HCT116 (cell line): Measurements from ENCODE around the gene LRBA. TPM values are rescaled to one million over a fixed set of nuclear protein-coding genes. Genes with fewer than 3 reads are reported as not detected.
A peak's percentile ranks its signal among the peaks of the same experiment; 100 is the strongest.

Experiments used
- ATAC-seq: fragments of 200-7000 bp; cut with Tn5 transposase; 2 replicates; pipeline ENCODE4 v1.9.1; 2020; ENCODE audit warnings: mild to moderate bottlenecking, moderate library complexity
- BruUV-seq: library from RNA; stranded (reverse); fragments of 400-500 nt; replicated peaks from 2 replicates; lab custom pipeline; 2021; lab: Mats Ljungman, UMichigan
- CTCF ChIA-PET: fragments of 300-600 bp; sonication (Branson Sonifier 250); formaldehyde crosslinking; loops from one replicate; lab custom pipeline; 2021; ENCODE audit warnings: antibody characterized with exemption; lab: Charles Lee
- POLR2A ChIA-PET: fragments of 300-600, 350-600 bp; sonication (Branson Sonifier 250); formaldehyde crosslinking; loops from one replicate; lab custom pipeline; 2021; ENCODE audit warnings: antibody characterized with exemption; lab: Charles Lee
- RAD21 ChIA-PET, 2 experiments: fragments of 300-600 bp; sonication (Branson Sonifier 250); formaldehyde crosslinking; loops; one replicate each; lab custom pipeline; 2023; ENCODE audit warnings: low total read pairs in 2 of 2; ENCODE audit not compliant: uncharacterized antibody in 2 of 2, unreplicated experiment in 2 of 2, low non-redundant PET in 1 of 2; lab: Charles Lee
- DNase-seq: peaks from one replicate; pipeline ENCODE4 v3.0.0-alpha.2; 2010; ENCODE audit warnings: low read depth, low spot score
- H2AFZ ChIP-seq: fragments of 200-600 bp; shearing (Covaris generic), sonication (generic); 2 replicates; pipeline ENCODE4 v1.6.1; 2017; ENCODE audit warnings: low read depth, mixed run types, mixed read lengths, antibody characterized with exemption, low read length; ENCODE audit not compliant: poor library complexity, severe bottlenecking
- H3K27ac ChIP-seq: 2 replicates; pipeline ENCODE4 v1.5.1; 2012; ENCODE audit warnings: low read depth, low read length
- H3K27me3 ChIP-seq: fragments of 200-600 bp; sonication (generic); 2 replicates; pipeline ENCODE4 v1.6.1; 2016; ENCODE audit warnings: mixed run types, low read length, mixed read lengths; ENCODE audit not compliant: insufficient read depth
- H3K36me3 ChIP-seq, 2 experiments: fragments of 200-500 bp in 1 of 2; fragments of 200-600 bp in 1 of 2; sonication (Bioruptor generic) in 1 of 2; sonication (generic) in 1 of 2; 2 replicates each; pipeline versions ENCODE4 v1.5.1 to v1.6.1; 2014 to 2016; ENCODE audit warnings: low read length in 2 of 2, inconsistent platforms in 1 of 2, mixed read lengths in 1 of 2, mixed run types in 1 of 2; ENCODE audit not compliant: insufficient read depth in 2 of 2, control insufficient read depth in 1 of 2
- H3K4me1 ChIP-seq, 2 experiments: fragments of 200-600 bp in 1 of 2; sonication (generic) in 1 of 2; 2 replicates each; pipeline versions ENCODE4 v1.5.1 to v1.6.1; 2012 to 2017; ENCODE audit warnings: low read length in 2 of 2, inconsistent platforms in 1 of 2, mild to moderate bottlenecking in 1 of 2, mixed read lengths in 1 of 2, mixed run types in 1 of 2, moderate library complexity in 1 of 2; ENCODE audit not compliant: insufficient read depth in 2 of 2, control insufficient read depth in 1 of 2
- H3K4me2 ChIP-seq: fragments of 200-600 bp; sonication (generic); 2 replicates; pipeline ENCODE4 v1.6.1; 2017; ENCODE audit warnings: mixed run types, low read length, mixed read lengths
- H3K4me3 ChIP-seq, 2 experiments: fragments of 200-600 bp in 1 of 2; sonication (generic) in 1 of 2; replicated peaks in 1 of 2; 2 replicates each; pipeline ENCODE4 v1.5.1; 2011 to 2016; ENCODE audit warnings: low read length in 2 of 2, control low read depth in 1 of 2, low read depth in 1 of 2, mild to moderate bottlenecking in 1 of 2, mixed read lengths in 1 of 2, mixed run types in 1 of 2
- H3K79me2 ChIP-seq: fragments of 200-600 bp; sonication (generic); 2 replicates; pipeline ENCODE4 v1.6.1; 2017; ENCODE audit warnings: mild to moderate bottlenecking, mixed run types, low read length, moderate library complexity, mixed read lengths; ENCODE audit not compliant: insufficient read depth
- H3K9ac ChIP-seq: fragments of 200-600 bp; sonication (generic); 2 replicates; pipeline ENCODE4 v1.6.1; 2016; ENCODE audit warnings: low read length, mixed read lengths
- H3K9me2 ChIP-seq: fragments of 200-600 bp; sonication (generic), shearing (Covaris generic); 2 replicates; pipeline ENCODE4 v1.6.1; 2017; ENCODE audit warnings: mixed run types, mild to moderate bottlenecking, moderate library complexity; ENCODE audit not compliant: insufficient read depth
- H3K9me3 ChIP-seq, 2 experiments: fragments of 200-500 bp in 1 of 2; fragments of 200-600 bp in 1 of 2; sonication (Bioruptor generic) in 1 of 2; sonication (generic) in 1 of 2; 2 replicates each; pipeline ENCODE4 v1.6.1; 2014 to 2017; ENCODE audit warnings: low read length in 2 of 2, mixed read lengths in 2 of 2, inconsistent platforms in 1 of 2, low read depth in 1 of 2, mild to moderate bottlenecking in 1 of 2, mixed run types in 1 of 2, moderate library complexity in 1 of 2; ENCODE audit not compliant: control insufficient read depth in 1 of 2, insufficient read depth in 1 of 2
- H4K20me1 ChIP-seq: fragments of 200-600 bp; sonication (generic), shearing (Covaris generic); 2 replicates; pipeline ENCODE4 v1.6.1; 2017; ENCODE audit warnings: mixed run types, mild to moderate bottlenecking, moderate library complexity; ENCODE audit not compliant: insufficient read depth
- CBX3 ChIP-seq: IDR thresholded peaks from 2 replicates; pipeline ENCODE4 v1.6.1; 2012; ENCODE audit warnings: low read depth
- CEBPB ChIP-seq: IDR thresholded peaks from 2 replicates; pipeline ENCODE4 v1.6.1; 2012; ENCODE audit warnings: low read depth
- EGR1 ChIP-seq: IDR thresholded peaks from 2 replicates; pipeline ENCODE4 v1.6.1; 2012; ENCODE audit warnings: low read depth
- EZH2 ChIP-seq: fragments of 200-600 bp; sonication (generic); IDR thresholded peaks from 2 replicates; pipeline ENCODE4 v1.6.1; 2017; ENCODE audit warnings: antibody characterized with exemption, mixed run types
- FOSL1 ChIP-seq: IDR thresholded peaks from 2 replicates; pipeline ENCODE4 v1.6.1; 2012; ENCODE audit warnings: low read depth
- JUND ChIP-seq: IDR thresholded peaks from 2 replicates; pipeline ENCODE4 v1.6.1; 2012
- POLR2A ChIP-seq: IDR thresholded peaks from 2 replicates; pipeline ENCODE4 v1.7.0; 2011; ENCODE audit warnings: borderline replicate concordance; ENCODE audit not compliant: insufficient read depth, insufficient read length; ENCODE audit errors: extremely low read depth
- POLR2AphosphoS5 ChIP-seq: IDR thresholded peaks from 2 replicates; pipeline ENCODE4 v1.6.1; 2011; ENCODE audit warnings: mild to moderate bottlenecking, low read depth, low read length, moderate library complexity
- RAD21 ChIP-seq: IDR thresholded peaks from 2 replicates; pipeline ENCODE4 v1.6.1; 2012; ENCODE audit warnings: low read depth, mild to moderate bottlenecking
- SIN3A ChIP-seq: IDR thresholded peaks from 2 replicates; pipeline ENCODE4 v1.6.1; 2012; ENCODE audit warnings: low read depth
- SP1 ChIP-seq: IDR thresholded peaks from 2 replicates; pipeline ENCODE4 v1.6.1; 2012; ENCODE audit warnings: low read depth
- SRF ChIP-seq: IDR thresholded peaks from 2 replicates; pipeline ENCODE4 v1.6.1; 2012; ENCODE audit warnings: low read depth
- ZNF274 ChIP-seq: fragments of 200-500 bp; sonication (Bioruptor generic); IDR thresholded peaks from 2 replicates; pipeline ENCODE4 v1.6.1; 2014; ENCODE audit warnings: mild to moderate bottlenecking, low read depth, low read length, inconsistent platforms
- intact Hi-C: fragments of 100-400 bp; cut with micrococcal nuclease; formaldehyde crosslinking; loops from 2 replicates; pipeline ENCODE4 v1.10.0; 2022
- total RNA-seq: library from RNA; stranded (reverse); gene quantifications from one replicate; pipeline ENCODE4 v1.2.1, GENCODE V29; 2021; ENCODE audit not compliant: unreplicated experiment
- TF ChIP-seq, protein P1 (sequence below): IDR thresholded peaks from 2 replicates; pipeline ENCODE4 v1.6.1; 2012
- TF ChIP-seq, protein P2 (sequence below), 3 experiments: fragments of 200-600 bp in 1 of 3; sonication (generic) in 1 of 3; IDR thresholded peaks in 2 of 3; conservative IDR thresholded peaks in 1 of 3; 2 replicates each; pipeline ENCODE4 v1.5.1; 2012 to 2017; ENCODE audit warnings: low read depth in 2 of 3, low read length in 2 of 3, antibody characterized with exemption in 1 of 3, borderline replicate concordance in 1 of 3, control low read depth in 1 of 3, mild to moderate bottlenecking in 1 of 3, mixed read lengths in 1 of 3, mixed run types in 1 of 3, moderate library complexity in 1 of 3; ENCODE audit not compliant: insufficient read depth in 1 of 3
- TF ChIP-seq, protein P3 (sequence below): IDR thresholded peaks from 2 replicates; pipeline ENCODE4 v1.6.1; 2012

LRBA gene
- total RNA-seq, 1 experiment from 2014 or later, result 79.8 TPM

DNA sequence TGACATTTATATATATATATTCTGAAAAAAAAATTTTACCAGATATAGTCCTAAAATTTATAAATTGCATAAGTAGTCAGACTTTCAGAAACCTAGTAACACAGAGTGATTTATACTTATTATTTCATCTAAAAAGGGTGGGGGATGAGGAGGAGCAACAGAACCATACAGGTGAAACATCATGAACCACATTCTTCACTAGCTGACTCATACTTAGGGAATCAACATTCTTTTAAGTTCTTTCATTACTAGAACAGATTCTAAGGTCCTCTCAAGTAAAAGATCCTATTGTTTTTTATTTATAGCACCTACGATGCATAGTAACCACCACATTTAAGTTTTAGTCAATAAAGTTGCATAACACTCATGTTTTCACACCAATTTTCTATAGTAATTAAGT is 166.1 kb downstream of the LRBA start:
- no peak for DNase-seq
- Histone ChIP-seq H3K9me2 (no peaks in the 10 kb centered on the region), H3K27ac (no peak overlapping the region), H3K4me2 (peak overlapping the region; percentile 32), H3K27me3 (no peaks in the 10 kb centered on the region), H3K9ac (no peak overlapping the region), H4K20me1 (0 out of 2 replicates have a peak, but pooled peaks cover 3% of the 10 kb centered on the region), H3K4me3 (no peak overlapping the region), H3K4me1 (peaks cover 7 to 9% of the 10 kb centered on the region in 2 experiments; a peak in 3 of 4 replicates), H2AFZ (no peak overlapping the region), H3K36me3 (peaks cover 7 to 13% of the 10 kb centered on the region in 2 experiments), H3K9me3 (no peaks in the 10 kb centered on the region), H3K79me2 (no peaks in the 10 kb centered on the region)
- CTCF ChIA-PET, result interaction anchor here (1.2 kb wide), 1 partner anchor 18 kb away, joined by 4 read pairs; no protein-coding TSS in a partner anchor
- POLR2A ChIA-PET, result no interaction called here
- intact Hi-C loops, result no loop called here
- no peak for TF ChIP-seq POLR2A
- peak; percentile 41; the same call in 1 of the 2 replicates for TF ChIP-seq FOSL1
- ATAC-seq, result peak; percentile 82
- BruUV-seq, result no TSS peak
- RAD21 ChIA-PET, result no interaction called here

DNA sequence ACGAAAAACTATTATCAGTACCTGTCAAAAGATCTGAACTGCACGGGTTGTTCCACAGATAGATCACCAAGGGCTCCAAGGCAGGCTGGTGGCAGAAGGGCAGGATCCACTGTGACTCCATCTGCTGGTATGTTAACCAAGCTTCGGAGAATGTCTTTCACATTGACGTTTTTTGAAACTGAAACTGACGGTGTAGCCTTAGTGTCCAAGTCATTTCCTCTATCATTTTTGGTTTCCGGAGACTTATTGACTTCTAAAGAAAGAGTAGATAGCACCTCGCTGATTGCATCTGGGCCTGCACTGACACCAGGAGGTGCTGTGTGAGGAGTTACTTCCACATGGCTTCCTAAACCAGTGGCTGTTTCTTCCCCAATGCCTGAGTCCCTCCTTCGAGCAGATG is 186.9 kb downstream of the LRBA start:
- H3K9me3 ChIP-seq, result no peaks in the 10 kb centered on the region
- no peak for DNase-seq
- POLR2A ChIA-PET, result no interaction called here

More for the DNA sequence above, 186.9 kb downstream of the LRBA start:
- no TSS peak for BruUV-seq
- H3K4me3 ChIP-seq, result no peak overlapping the region
- intact Hi-C loops, result no loop called here
- H3K36me3 ChIP-seq, result peaks cover 8 to 16% of the 10 kb centered on the region in 2 experiments; a peak in 2 of 4 replicates
- no peaks in the 10 kb centered on the region for H3K9me2 ChIP-seq
- ChIA-PET RAD21 (no interaction called here), CTCF (no interaction called here)
- H3K79me2 ChIP-seq, result no peaks in the 10 kb centered on the region
- H3K27me3 ChIP-seq, result no peaks in the 10 kb centered on the region
- H3K9ac ChIP-seq, result no peak overlapping the region
- no peaks in the 10 kb centered on the region for H3K4me1 ChIP-seq
- ATAC-seq, result no peak
- TF ChIP-seq POLR2AphosphoS5 (no peak), CEBPB (no peak), SP1 (no peak), FOSL1 (no peak), EGR1 (no peak), JUND (no peak), SRF (no peak), ZNF274 (no peak), CBX3 (no peak), EZH2 (no peak), RAD21 (no peak), SIN3A (no peak)
- TF ChIP-seq, protein P1, sequence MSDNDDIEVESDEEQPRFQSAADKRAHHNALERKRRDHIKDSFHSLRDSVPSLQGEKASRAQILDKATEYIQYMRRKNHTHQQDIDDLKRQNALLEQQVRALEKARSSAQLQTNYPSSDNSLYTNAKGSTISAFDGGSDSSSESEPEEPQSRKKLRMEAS, result no peak
- TF ChIP-seq, protein P2, sequence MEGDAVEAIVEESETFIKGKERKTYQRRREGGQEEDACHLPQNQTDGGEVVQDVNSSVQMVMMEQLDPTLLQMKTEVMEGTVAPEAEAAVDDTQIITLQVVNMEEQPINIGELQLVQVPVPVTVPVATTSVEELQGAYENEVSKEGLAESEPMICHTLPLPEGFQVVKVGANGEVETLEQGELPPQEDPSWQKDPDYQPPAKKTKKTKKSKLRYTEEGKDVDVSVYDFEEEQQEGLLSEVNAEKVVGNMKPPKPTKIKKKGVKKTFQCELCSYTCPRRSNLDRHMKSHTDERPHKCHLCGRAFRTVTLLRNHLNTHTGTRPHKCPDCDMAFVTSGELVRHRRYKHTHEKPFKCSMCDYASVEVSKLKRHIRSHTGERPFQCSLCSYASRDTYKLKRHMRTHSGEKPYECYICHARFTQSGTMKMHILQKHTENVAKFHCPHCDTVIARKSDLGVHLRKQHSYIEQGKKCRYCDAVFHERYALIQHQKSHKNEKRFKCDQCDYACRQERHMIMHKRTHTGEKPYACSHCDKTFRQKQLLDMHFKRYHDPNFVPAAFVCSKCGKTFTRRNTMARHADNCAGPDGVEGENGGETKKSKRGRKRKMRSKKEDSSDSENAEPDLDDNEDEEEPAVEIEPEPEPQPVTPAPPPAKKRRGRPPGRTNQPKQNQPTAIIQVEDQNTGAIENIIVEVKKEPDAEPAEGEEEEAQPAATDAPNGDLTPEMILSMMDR (IDR thresholded peaks at IDR 0.05 in 2 of 3, conservative IDR thresholded peaks at IDR 0.05 in 1 of 3; ENCODE audit: borderline replicate concordance in 1 of 3, insufficient read depth in 1 of 3, low read depth in 2 of 3, low read length in 2 of 3), result no peak
- TF ChIP-seq, protein P3, sequence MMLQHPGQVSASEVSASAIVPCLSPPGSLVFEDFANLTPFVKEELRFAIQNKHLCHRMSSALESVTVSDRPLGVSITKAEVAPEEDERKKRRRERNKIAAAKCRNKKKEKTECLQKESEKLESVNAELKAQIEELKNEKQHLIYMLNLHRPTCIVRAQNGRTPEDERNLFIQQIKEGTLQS, result no peak
- no peak overlapping the region for H3K4me2 ChIP-seq
- no peaks in the 10 kb centered on the region for H4K20me1 ChIP-seq
- H2AFZ ChIP-seq, result no peak overlapping the region
- no peak overlapping the region for H3K27ac ChIP-seq
